GM21360 (cell line): ENCODE data around the gene AK4.

Experiments
- ATAC-seq: cut with Tn5 transposase; IDR thresholded peaks from one replicate; pipeline ENCODE4 v1.9.1; 2021; ENCODE audit warnings: mild to moderate bottlenecking, moderate library complexity; ENCODE audit not compliant: unreplicated experiment

The AK4 gene

DNA sequence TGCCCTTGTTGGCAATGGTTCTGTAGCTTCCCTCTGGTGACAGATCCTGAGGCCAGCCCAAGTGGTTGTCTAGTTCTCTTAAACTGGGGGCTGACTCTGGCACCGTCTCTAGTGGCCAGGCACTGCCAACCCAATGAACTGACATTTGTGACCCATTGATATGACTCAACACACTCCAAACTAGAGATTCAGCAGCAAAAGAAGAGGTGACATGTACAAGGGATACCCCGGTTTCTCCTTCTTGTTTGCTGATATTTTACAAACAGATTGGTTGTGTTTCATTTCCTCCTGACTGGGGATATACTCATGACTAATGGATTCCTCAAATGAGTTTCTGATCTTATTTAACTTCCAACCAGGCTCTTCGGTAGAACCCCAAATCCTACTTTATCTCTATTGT is 95.5 kb downstream of the AK4 start:
- no peak for ATAC-seq

- ATAC-seq = no peak
Observed at GRCh38 chr1:65245295-65245694, 97.3 kb downstream of the AK4 start.

- no peak for ATAC-seq
Observed at GRCh38 chr1:65247419-65248359, 99.7 kb downstream of the AK4 start.

DNA sequence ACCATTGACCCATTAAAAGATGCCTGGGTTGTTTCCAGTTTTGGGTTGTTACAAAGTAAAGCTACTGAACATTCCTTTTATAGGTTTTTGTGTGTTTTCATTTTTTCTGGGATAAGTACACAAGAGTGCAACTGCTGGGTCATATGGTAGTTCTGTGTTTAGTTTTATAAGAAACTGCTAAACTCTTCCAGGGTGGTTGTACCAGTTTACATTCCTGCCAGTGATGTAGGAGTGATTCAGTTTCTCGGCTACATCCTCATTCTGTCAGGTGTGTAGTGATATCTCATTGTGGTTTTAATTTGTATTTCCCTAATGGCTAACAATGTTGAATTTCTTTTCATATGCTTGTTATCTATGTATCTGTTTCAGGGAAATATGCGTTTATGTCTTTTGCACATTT is 102.8 kb downstream of the AK4 start:
- no peak for ATAC-seq

DNA sequence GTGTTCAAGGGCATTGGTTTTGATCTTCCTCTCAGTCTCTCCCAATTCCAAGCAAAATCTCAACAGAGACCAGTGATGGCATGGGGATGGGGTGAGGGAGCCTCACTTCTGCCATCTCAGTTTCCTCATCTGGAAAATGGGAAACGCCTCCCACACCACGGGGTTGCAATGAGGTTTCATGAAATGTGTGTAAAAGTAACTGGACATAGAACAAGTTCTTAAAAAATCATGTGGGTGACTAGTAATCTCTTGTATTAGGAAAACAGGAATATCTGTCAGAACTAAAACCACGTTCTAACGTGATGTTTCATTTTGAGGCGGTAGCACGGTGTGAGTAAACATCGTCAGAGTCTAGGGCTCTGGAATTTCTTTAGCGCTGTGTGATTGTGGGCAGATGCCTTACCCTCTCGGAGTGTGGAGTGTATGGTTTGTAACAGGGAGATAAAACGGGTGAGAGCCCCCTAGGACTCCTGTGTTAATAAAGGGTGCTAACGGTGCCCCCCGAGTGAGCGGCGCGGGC is 105.9 kb downstream of the AK4 start:
- ATAC-seq = peak; percentile 24

GRCh38 chr1:65254320-65255034 is 106.5 kb downstream of the AK4 start:
- peak; percentile 99 for ATAC-seq

DNA sequence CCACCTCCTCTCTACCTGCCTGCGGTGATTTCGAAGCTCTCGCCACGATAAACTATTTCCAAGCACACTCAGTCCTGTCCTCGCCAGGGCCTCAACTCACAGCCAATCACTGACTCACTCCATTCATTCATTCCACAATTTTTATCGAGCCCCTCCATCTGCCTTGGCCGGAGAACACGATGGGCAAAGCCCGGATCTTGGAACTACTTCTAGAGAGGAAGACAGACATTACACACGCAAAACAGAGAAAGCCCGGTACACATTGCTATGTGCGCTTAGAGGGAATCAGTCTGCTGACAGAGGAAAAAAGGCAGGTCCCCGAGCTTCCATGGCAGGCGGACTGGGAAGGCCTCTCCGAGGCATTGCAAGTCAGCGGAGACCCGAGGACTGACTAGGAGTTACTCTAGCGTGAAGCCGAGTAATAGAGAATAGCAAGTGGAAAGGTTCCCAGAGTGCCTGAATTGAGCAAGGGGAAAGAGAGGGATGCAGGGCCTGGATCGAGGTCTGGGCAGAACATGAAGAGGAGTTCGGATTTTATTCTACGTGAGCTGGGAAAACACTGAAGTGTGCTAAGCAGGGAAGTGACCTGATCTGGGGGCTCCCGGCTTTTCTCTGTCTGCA is 107.1 kb downstream of the AK4 start:
- ATAC-seq = no peak

GRCh38 chr1:65255656-65256050 is 107.7 kb downstream of the AK4 start:
- no peak for ATAC-seq

- ATAC-seq = no peak
Observed at GRCh38 chr1:65256860-65257708, 109.1 kb downstream of the AK4 start.

DNA sequence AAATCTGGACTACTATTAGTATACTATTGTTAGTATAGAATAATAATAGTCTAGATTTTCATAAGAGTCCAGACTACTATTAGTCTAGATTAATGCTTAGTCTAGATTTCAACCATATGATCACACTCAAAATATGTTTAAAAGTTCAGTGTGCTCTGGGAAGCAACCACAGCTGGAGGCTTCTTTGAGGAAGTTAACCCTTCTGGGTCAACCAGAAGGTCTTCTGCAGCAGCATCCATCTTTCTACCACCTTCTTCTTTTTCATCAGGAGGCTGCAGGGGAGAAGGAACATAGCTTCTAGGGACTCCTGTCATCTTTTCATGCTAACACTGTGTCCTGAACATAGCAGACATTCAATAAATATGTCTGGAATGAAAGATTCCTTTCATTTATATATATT is 110.1 kb downstream of the AK4 start:
- no peak for ATAC-seq

DNA sequence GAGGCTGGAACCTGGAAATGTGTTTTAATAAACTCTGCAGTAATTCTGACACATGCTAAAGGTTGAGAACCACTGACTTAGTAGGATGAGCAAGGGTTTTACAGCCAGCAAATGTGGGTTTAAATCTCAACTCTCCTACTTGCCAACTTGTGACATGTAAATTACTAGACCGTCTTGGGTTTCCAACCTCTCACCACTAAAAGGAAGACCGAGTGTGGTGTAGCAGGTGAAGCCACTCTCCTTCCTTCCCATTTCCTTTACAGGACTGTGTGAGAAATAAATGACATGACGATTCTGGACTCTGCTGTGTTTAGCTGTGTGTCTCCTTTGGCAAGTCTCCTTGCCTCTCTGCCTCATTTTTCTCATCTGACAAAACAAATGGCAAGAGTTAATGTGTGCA is 111.8 kb downstream of the AK4 start:
- ATAC-seq = no peak

DNA sequence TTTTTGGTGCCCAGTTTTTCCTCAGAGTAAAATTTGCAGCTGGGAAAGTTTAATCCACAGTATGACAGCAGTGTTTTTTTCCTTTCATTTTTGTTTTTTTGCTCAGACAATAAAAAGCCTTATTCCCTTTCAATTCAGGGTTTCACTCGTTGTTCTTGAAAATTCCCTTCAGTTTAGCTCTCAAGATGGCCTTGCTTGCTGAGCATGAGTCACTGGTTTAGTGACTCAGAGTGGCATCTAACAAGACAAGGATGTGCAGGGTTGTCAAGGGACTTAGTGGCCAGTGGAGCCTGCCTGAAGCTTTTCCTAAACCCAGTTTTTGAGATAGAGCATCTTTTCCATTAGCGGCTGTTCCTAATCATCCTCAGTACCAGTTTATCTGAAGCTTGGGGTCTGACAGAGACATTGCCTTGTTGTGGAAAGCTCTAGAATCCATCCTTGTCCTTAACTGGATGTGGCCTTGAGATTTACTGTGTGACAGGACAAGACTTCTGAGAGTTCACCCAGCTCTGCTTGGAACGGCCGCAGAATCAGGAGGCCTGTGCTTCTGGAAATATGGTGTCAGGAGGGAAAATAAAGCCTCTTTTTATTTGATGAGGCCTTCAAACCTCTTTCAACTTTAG is 113.0 kb downstream of the AK4 start:
- ATAC-seq = no peak

DNA sequence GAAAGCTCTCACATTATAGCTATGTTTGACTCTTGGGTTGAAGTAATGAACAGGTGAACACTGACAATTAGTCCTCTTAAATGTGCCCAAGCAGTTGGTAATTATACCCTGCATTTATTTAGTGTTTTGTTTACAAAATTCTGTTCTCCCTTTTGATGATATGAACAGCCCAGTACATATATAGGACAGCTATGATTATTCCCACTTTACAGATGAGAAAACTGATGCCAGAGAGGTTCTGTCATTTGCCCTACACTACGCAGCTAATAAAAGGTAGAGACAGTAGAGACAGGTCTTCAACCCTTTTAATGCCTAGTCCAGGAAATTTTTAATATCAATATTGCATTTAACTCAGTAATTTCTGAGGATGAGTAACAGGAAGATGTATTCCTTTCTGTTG is 115.3 kb downstream of the AK4 start:
- no peak for ATAC-seq

DNA sequence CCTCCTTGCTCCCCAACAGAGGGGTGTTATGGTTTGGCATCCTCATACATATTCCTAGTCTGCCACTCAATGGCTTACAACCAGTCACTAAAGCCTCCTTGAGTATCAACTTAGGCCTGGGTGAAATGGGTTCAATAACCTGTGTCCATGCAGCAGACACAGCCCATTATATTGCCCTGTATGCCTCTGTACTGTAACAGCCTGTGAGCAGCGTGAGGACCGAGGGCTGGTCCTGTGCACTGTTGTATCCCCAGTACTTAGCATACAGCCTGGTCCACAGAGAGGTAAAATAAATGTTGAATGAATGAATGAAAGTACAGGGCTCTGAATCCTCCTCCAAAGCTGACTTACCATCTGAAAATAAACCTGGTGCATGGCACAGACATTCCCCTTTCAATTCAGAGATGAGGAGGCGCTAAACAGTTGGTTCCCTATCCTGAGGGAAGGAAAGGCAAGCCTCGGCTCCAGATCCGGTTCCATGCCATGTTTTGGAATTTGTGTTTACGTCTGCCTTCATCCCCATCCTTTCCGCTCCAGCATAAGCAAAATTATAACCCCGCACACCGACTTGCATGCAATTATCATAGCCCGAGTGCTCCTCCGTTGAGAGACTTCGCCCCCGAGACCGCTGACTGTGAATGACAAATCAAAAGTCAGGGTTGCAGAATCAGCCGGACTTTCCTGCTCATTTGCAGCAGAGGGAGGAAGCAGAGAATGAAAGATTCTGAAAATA is 116.4 kb downstream of the AK4 start:
- no peak for ATAC-seq

DNA sequence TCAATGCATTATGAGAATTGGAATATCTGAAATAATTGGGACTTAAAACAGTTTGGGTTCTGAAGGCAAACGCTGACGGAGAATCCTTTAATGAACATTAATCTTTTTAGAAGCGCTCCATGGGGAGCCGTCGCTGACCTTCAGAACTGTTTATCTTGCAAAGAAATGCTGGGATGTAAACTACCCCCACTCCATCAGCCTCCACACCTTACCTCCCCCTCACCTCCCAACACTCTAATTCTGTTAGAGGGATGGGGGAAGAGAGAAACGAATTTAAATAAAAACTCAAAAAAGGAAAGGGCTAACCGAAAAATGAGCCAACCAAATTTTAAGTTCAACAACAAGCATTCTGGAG is 117.3 kb downstream of the AK4 start:
- no peak for ATAC-seq

GRCh38 chr1:65265651-65266351 is 117.8 kb downstream of the AK4 start:
- ATAC-seq = no peak

DNA sequence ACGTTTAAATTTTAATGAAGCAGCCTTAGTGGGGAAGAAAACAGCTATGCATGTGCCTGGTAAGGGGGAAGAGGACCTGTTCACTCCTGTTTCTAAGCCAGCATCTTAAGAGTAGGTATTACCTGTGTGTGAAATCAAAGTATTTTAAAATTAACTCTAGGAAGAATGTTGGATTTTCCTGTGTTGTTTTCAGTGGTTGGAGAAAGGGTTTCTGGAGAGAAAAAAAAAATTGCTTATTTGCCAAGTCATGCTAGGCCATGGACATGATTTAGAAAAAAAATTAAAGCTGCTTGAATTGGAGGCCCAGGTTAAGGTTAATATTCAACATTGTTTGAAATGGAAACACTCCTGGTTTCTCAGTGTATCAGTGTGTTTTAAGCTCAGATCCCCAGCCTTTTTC is 118.5 kb downstream of the AK4 start:
- ATAC-seq = no peak

DNA sequence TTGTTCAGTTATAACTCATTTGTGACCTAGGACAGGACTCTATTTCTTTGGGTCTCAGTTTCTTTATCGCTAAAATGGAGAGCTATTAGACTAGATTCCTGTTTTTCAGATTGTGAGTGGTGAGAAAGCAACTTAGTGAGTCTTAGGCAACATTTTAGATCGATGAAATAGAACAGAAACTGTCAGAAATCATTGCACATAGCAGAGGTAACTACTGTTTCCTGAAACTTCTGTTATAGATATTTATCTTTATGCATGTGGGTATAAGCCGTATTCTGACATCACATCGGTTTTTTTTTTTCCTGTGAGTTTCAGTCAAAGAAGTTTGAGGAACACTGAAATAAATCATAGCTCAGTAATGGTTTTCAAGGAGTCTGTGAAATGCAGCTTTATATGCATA is 119.3 kb downstream of the AK4 start:
- no peak for ATAC-seq

GRCh38 chr1:65267683-65268082 is 119.7 kb downstream of the AK4 start:
- ATAC-seq = no peak
